Hepatic stellate cell (primary cell): ENCODE data around the gene DLG2.

Source experiments
- DNase-seq: peaks from one replicate; pipeline ENCODE4 v3.0.0; 2011; ENCODE audit warnings: low spot score

The DLG2 gene

DNA sequence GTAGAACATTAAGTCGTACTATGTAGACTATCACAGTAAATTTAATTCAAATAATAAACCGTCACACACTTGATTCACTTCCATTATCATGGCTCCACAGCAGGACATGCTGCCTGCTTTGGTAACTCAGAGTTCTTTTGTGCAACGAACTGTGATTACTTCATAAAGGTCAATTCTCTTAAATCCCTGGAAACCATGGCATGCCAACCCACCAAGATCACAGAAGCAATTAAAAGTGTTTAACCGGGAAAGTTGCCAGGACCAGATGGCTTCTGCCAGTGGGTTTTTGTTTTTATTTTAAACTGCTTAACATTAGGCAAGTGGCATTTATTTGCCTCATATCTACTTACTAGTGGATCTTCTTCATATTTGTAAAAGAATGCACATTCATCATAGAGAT is 1162.1 kb downstream of the DLG2 start:
- DNase-seq: no peak

DNA sequence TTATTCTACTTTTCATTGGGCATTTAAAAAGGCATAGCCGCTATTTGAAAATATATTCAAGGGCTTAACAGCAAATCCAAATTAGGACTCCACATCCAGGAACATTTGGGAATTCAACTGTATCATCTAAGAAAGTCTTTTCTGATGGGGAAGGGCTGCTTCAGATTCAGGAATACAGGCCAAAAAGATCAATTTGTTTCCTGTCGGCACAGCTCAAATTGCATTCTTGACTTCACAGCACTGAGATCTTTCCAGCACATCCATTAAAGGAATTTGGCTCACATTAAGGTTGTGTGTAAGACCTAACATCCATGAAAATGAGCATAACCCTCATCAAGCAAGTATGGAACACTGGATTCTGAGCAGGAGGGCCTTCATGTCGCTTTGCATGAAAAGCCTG is 1171.5 kb downstream of the DLG2 start:
- DNase-seq: no peak

DNA sequence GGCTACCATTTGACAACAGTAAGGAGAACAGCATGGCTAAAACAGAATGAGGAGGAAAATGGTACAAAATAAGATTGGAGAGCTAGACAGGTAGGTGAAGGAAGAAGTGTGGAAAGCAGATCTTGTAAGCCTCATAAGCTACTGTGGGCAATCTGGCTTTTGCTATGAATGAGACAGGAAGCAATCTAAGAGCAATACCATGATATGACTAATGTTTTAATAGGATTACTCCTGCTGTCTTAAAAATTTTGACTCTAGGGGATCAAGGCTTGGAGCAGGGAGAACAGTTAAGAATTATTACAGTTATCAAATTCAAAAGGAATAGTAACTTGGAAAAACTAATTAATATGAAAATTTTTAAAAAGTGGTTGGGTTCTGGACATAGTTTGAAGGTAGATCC is 1174.9 kb downstream of the DLG2 start:
- no peak for DNase-seq

GRCh38 chr11:84438565-84438964 is 1188.6 kb downstream of the DLG2 start:
- DNase-seq: no peak

- DNase-seq: no peak
These were observed 1189.8 kb downstream of the DLG2 start for GRCh38 chr11:84437071-84437980.

DNA sequence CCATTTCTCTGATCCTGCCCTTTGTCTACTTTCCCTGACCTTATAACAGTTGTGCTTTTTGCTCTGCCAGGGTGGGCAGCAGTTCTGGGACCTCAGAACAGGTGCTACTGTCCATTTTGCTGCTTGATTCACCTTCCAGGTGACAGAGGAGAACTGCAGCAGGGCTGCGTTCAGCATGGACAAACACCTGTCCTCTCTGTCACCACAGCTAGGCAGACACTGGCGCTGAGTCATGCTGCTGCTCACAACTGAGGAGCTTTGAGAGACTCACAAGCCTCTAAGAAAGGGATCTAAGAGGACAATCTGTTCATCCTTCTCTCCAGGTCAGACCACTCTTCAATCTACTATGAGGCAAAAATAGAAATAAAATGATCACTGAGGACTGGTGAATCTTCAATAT is 1196.5 kb downstream of the DLG2 start:
- no peak for DNase-seq

GRCh38 chr11:84425673-84426072 is 1201.5 kb downstream of the DLG2 start:
- no peak for DNase-seq

DNA sequence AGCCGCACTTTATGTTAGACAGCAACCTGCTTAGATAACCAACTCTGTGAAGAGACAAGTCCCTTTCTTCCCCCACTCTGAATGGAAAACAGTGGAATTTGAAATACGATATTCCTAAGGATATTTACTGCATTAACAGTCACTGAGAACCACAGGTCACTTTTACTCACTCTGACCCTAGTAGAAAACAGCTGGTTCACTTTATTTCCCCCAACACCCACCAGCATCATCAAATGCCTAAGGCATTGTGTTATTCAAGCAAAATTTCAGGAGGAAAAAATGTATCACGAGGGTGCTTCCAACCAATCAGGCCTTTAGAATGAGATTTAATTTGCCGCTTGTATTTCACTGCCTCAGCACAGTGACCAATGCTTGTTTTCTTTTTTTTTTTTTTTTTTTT is 1206.9 kb downstream of the DLG2 start:
- no peak for DNase-seq

- DNase-seq: no peak
These were observed 1207.5 kb downstream of the DLG2 start for GRCh38 chr11:84419616-84420015.

DNA sequence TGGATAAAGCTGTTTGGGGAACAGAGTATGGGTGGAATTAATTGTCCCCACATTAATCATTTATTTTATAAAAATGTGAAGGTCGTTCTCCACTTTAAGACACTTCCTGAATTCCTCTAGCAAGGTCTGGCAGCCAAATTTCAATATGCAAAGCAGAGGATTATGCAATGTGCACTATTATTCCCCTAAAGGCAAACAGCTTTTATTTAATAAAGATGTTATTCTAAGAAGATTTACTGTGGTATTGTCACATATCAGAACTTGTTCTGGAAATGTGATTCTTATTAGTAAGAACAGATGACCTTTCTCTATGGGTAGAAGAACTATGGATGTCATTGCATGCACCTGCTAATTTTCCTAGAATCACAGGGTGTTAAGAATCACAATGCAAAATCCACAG is 1212.2 kb downstream of the DLG2 start:
- no peak for DNase-seq

DNA sequence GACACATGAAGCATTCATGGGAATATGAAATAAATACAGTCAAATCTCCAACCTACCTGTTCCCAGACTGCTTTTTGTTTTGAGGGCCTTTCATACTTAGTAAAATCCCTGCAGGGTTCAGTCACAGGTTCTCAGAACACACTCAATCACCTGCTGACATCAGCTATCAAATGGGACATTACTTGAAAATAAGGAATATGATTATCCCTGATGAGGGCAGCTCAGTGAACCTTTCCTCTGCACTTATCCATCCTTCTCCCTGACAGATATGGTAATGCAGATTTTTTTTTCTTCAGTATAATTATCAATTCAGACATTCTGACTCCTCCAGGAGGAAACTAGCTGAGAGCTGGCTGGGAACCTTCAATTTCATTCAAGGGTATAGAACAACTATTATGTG is 1213.6 kb downstream of the DLG2 start:
- no peak for DNase-seq

DNA sequence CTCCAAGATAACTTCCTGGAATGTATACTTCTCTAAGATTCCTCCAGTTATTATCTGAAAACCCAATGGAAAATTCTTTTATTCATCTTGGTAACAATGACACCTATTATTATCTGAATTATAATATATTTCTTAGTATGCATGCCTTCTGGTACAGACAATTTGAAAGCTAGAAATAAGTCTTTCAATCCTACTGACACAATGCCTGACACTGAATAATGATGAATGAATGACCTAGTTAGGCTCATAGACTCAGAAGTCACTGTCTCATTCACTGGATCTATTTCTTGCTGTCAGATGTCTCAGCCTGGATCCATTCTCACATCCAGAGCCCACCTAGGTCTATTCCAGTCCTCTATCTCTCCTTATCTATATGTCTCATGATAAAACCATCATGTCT is 1214.3 kb downstream of the DLG2 start:
- no peak for DNase-seq

DNA sequence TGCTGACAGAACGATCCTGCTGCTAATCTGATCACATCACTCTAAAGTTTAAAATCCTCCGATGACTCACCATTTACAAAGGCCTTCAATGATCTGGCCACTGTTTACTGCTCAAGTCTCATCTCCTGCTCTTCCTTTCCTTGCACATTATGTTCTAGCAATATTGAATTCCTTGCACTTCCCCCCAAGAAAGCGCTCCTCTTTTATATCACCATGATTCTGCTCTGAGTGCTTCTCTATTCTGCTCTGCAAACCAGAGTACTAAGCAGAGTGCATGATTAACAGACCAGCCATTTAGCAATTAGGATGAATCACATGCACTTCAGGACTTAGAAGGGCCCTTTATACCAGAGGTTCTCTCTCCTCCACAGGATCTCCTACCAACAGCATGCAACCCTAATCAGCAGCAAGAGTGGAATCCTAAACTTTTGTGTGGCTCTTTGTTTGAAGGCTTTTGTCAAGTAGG is 1218.2 kb downstream of the DLG2 start:
- no peak for DNase-seq

- DNase-seq: no peak
These were observed 1220.1 kb downstream of the DLG2 start for GRCh38 chr11:84407091-84407490.

GRCh38 chr11:84398017-84398626 is 1229.0 kb downstream of the DLG2 start:
- DNase-seq: no peak

- no peak for DNase-seq
These were observed 1230.6 kb downstream of the DLG2 start for GRCh38 chr11:84396521-84396920.

- no peak for DNase-seq
These were observed 1236.6 kb downstream of the DLG2 start for GRCh38 chr11:84390441-84391078.

DNA sequence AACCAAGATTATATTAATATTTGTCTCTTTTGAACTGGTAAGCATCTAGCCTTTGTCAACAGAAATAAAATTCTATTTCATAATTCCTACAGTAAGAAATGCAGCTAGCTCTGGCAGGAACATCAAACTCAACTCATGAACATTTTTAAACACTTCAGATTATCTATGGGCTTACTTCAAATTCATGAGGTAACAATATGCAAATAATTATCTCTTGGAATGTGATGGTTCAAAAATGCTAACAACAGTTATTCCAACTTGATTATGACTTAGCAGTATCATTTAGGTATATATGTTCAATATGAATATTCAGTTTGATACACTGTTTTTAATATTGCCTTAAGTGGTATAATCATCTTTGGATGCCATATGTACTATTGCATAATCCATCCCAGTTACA is 1237.4 kb downstream of the DLG2 start:
- no peak for DNase-seq

- DNase-seq: peak; percentile 3
These were observed 1242.4 kb downstream of the DLG2 start for GRCh38 chr11:84384731-84385130.

GRCh38 chr11:84383576-84383975 is 1243.6 kb downstream of the DLG2 start:
- no peak for DNase-seq

DNA sequence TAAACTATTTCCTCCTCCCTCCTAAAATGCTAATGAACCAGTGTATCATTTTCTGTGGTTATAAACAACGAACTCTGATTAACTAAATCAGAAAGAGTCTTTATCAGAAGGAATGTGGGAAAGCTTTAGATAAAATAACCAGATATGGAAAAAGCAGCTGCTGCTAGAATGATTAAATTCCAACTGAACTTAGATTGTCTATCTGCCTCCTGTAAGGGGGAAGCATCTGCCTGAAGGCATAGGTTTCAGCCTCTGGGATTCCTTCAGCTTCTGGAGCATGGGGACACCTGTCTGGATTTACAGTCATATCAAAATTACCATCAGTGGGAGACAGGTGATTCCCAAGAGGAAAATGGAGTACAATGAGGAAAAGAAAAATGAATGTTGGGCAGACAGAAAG is 1245.5 kb downstream of the DLG2 start:
- no peak for DNase-seq

GRCh38 chr11:84372381-84372950 is 1254.7 kb downstream of the DLG2 start:
- no peak for DNase-seq

DNA sequence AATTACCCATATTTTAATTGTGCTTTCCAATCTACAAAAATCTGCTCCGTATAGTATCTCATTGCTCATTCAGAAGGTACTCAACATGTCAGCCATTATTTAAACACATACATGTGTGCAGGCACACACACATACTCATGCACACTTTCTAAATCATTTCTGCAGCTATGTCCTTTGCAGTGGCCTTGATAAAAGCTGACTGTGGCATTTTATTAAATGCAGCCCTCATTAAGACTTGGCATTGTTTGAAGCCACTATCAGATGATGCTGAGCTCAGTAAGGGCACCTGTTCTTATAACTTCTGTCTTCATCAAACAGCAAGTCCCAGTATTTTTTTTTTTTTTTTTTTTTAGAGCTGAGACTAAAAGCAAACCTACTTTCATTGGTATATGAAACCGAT is 1269.1 kb downstream of the DLG2 start:
- DNase-seq: no peak
